Astrocyte of the spinal cord (primary cell): ENCODE measurements around the gene C10orf71.

Experiments
- DNase-seq: peaks from one replicate; pipeline ENCODE4 v3.0.0; 2011; ENCODE audit warnings: low read depth, low spot score
- H3K4me3 ChIP-seq: 2 replicates; pipeline ENCODE4 v1.5.1; 2011; ENCODE audit warnings: low read depth, mild to moderate bottlenecking, low read length, moderate library complexity
- in situ Hi-C: cut with HindIII; loops from 2 replicates; pipeline ENCODE4 v1.10.0; 2017; ENCODE audit warnings: low sequenced_read_pairs
- TF ChIP-seq, protein P1 (sequence below): IDR thresholded peaks from 2 replicates; pipeline ENCODE4 v1.5.1; 2012; ENCODE audit warnings: low read depth, mild to moderate bottlenecking, low read length, inconsistent platforms

Gene C10orf71

DNA sequence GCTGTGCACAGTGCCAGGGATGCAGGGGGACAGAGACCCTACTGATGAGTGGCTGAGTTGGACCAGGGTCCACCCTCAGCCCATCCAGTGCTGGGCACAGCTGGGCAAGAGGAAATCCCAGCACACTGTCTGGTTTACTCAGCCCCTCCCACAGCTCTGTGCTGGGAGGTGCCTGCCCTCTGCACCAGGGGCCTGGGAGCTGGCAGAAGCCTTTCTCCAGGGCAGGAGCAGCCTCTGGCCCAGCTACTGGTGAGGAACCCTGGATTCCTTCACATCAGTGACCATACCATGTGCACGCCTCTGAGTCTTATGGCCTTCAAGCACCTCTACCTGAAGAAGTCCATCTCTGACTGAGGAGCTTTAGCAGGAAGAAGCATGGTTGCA lies 25.9 kb upstream of the C10orf71 start:
- in situ Hi-C loops = no loop called here
- TF ChIP-seq, protein P1, sequence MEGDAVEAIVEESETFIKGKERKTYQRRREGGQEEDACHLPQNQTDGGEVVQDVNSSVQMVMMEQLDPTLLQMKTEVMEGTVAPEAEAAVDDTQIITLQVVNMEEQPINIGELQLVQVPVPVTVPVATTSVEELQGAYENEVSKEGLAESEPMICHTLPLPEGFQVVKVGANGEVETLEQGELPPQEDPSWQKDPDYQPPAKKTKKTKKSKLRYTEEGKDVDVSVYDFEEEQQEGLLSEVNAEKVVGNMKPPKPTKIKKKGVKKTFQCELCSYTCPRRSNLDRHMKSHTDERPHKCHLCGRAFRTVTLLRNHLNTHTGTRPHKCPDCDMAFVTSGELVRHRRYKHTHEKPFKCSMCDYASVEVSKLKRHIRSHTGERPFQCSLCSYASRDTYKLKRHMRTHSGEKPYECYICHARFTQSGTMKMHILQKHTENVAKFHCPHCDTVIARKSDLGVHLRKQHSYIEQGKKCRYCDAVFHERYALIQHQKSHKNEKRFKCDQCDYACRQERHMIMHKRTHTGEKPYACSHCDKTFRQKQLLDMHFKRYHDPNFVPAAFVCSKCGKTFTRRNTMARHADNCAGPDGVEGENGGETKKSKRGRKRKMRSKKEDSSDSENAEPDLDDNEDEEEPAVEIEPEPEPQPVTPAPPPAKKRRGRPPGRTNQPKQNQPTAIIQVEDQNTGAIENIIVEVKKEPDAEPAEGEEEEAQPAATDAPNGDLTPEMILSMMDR = no peak
- H3K4me3 ChIP-seq = no peak overlapping the region
- DNase-seq = no peak

DNA sequence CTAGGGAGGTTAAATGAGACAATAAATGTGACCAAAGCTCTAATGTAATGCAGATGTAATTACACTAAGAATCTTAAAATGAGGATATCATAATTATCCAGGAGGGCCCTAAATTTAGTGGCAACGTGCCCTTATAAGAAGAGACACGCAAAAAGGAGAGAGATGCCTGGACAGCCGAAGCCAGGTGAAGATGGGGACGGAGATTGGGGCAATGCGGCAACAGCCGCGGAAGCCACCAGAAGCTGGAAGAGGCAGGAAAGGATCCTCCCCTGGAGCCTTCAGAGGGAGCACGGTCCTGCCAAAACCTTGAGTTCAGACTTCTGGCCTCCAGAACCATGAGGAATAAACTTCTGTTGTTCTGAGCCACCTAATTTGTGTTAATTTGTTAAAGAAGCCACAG lies 25.3 kb upstream of the C10orf71 start:
- no peak overlapping the region for H3K4me3 ChIP-seq
- no peak for DNase-seq
- TF ChIP-seq, protein P1 = no peak
- in situ Hi-C loops = no loop called here

DNA sequence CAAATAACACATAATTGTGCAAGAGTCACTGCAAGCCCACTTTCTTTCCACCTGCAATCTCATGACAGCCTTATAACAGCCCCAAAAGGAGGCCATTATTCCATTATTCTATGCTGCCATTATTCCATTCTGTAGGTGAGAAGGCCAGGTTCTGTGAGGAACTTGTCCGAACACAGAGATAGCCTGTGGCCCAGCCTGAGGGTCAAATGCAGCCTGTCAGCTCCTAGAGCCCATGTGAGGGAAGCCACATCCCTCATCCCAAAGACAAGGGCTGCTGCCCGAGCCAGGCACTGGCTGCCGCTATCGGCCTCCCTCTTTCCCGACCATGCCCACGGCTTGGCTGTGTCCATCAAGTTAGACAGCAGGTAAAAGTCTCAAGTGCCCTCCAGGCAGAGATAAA lies 24.1 kb upstream of the C10orf71 start:
- DNase-seq = no peak
- TF ChIP-seq, protein P1 = no peak
- H3K4me3 ChIP-seq = no peak overlapping the region
- in situ Hi-C loops = no loop called here

DNA sequence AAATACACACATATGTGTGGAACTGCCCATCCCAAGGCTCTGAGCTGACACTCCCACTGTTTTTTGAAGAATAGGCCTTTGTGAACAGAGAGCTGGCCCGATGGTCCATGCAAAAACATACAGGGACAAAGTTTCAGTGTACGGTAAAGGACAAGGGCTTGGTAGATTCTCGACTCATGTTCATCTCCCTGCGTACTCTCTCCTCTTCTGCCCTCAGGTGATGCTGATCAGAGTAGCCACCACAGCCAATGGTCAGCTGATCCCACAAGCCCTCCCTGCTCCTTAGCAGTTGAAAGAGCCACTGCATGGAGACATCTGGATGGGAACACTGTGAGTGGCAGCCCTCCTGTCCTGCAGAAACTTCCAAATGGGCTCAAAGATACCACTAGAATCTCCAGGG lies 23.1 kb upstream of the C10orf71 start:
- TF ChIP-seq, protein P1 = no peak
- no peak for DNase-seq
- H3K4me3 ChIP-seq = no peak overlapping the region
- in situ Hi-C loops = no loop called here

DNA sequence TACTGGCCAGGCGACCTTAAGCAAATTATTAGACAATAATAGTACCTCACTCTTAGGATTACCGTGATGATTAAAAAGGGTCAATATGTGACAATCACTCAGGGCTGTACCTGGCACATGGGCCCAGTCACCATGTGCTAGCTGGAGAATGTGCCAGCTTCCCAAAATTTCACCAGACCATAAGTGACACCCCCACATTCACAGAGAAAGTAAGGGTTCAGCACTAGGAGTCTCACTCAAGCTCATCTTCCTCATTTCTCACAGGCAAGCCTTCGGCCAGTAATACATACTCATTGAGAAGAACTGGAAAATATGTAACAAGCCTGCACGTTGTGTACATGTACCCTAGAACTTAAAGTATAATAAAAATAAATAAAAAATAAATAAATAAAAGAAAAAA lies 22.4 kb upstream of the C10orf71 start:
- H3K4me3 ChIP-seq = no peak overlapping the region
- TF ChIP-seq, protein P1 = no peak
- in situ Hi-C loops = no loop called here
- DNase-seq = no peak

DNA sequence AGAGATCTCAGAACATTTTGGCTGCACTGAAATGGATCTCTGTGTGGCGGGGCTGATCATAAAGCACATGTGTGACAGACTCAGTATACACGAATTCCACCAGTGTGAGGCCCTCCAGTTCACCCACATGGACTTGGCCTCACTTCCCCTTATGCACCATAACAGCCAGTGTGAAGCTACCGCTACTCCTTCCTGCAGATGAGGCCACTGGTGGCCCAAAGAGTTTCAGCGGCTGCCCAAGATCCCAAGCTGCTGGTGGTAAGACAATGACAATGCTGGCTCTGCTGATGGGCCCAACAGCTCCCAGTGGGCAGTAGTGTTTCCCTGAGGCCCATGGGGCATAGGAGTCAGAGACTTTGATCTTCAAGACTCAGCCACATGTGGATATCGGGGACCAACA lies 21.0 kb upstream of the C10orf71 start:
- in situ Hi-C loops = no loop called here
- TF ChIP-seq, protein P1 = no peak
- no peak for DNase-seq

DNA sequence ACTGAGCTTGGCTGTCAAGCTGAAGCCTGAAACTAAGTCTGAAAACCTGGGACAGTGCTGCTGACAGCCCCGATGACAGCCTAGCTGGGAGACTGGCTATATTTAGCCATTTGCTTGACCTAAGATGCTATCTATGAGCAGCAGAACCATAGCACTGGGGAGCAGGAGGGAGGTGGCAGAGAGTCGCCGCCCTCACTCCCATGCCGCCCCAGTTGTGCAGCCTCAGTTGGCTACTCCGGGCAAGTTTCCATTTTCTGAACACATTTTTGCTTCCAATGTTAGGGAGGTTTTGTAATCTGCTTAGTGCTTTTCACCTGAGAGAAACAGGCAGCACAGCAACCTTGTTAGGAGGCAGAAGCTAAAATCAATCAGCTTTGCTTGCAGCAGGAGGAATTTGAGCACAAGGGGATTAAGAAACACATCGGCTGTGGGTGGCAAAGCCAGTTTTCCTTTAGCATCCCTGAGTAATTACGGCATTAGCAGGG lies 20.4 kb upstream of the C10orf71 start:
- H3K4me3 ChIP-seq = no peak overlapping the region
- in situ Hi-C loops = no loop called here
- DNase-seq = no peak
- TF ChIP-seq, protein P1 = no peak

More for the DNA sequence above, 21.0 kb upstream of the C10orf71 start:
- no peak overlapping the region for H3K4me3 ChIP-seq
